ENCODE measurements around the gene PAX3. TPM values are rescaled to one million over a fixed set of nuclear protein-coding genes. Genes with fewer than 3 reads are reported as not detected.

The PAX3 gene
- total RNA-seq, 1 donor from 2014 or later, result 0.30 TPM

GRCh38 chr2:222315443-222316121 lies 16.8 kb upstream of the PAX3 start:
- Histone ChIP-seq H3K27ac (replicated peaks) (no peak overlapping the region), H3K27me3 (ENCODE audit: low read depth) (peaks cover 94% of the 10 kb centered on the region), H3K4me1 (peaks cover 28% of the 10 kb centered on the region), H3K36me3 (no peaks in the 10 kb centered on the region), H3K9me3 (replicated peaks) (no peaks in the 10 kb centered on the region), H3K4me3 (no peak overlapping the region)
- TF ChIP-seq, protein P1, sequence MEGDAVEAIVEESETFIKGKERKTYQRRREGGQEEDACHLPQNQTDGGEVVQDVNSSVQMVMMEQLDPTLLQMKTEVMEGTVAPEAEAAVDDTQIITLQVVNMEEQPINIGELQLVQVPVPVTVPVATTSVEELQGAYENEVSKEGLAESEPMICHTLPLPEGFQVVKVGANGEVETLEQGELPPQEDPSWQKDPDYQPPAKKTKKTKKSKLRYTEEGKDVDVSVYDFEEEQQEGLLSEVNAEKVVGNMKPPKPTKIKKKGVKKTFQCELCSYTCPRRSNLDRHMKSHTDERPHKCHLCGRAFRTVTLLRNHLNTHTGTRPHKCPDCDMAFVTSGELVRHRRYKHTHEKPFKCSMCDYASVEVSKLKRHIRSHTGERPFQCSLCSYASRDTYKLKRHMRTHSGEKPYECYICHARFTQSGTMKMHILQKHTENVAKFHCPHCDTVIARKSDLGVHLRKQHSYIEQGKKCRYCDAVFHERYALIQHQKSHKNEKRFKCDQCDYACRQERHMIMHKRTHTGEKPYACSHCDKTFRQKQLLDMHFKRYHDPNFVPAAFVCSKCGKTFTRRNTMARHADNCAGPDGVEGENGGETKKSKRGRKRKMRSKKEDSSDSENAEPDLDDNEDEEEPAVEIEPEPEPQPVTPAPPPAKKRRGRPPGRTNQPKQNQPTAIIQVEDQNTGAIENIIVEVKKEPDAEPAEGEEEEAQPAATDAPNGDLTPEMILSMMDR (IDR thresholded peaks at IDR 0.05; ENCODE audit: borderline replicate concordance), result no peak
- DNase-seq, result no peak
- intact Hi-C loops (cut with micrococcal nuclease), result loop anchor here (5.0 kb wide), 1 partner anchor 247 kb away; no protein-coding TSS in a partner anchor

GRCh38 chr2:222313816-222314215 lies 15.0 kb upstream of the PAX3 start:
- H3K4me3 ChIP-seq, result no peak overlapping the region
- H3K4me1 ChIP-seq, result peaks cover 19% of the 10 kb centered on the region
- intact Hi-C loops (cut with micrococcal nuclease), result no loop called here
- peaks cover 99% of the 10 kb centered on the region for H3K27me3 ChIP-seq (ENCODE audit: low read depth)
- H3K9me3 ChIP-seq (replicated peaks), result no peaks in the 10 kb centered on the region
- H3K27ac ChIP-seq (replicated peaks), result no peak overlapping the region
- no peaks in the 10 kb centered on the region for H3K36me3 ChIP-seq
- TF ChIP-seq, protein P1 (IDR thresholded peaks at IDR 0.05; ENCODE audit: borderline replicate concordance), result no peak
- DNase-seq, result no peak

GRCh38 chr2:222311978-222312738 lies 13.4 kb upstream of the PAX3 start:
- intact Hi-C loops (cut with micrococcal nuclease), result no loop called here
- H3K9me3 ChIP-seq (replicated peaks), result no peaks in the 10 kb centered on the region
- H3K4me3 ChIP-seq, result no peak overlapping the region
- H3K27me3 ChIP-seq (ENCODE audit: low read depth), result peaks cover 100% of the 10 kb centered on the region
- no peaks in the 10 kb centered on the region for H3K36me3 ChIP-seq
- peaks cover 8% of the 10 kb centered on the region for H3K4me1 ChIP-seq
- TF ChIP-seq, protein P1 (IDR thresholded peaks at IDR 0.05; ENCODE audit: borderline replicate concordance), result no peak
- H3K27ac ChIP-seq (replicated peaks), result no peak overlapping the region
- DNase-seq, result no peak

GRCh38 chr2:222311319-222311977 lies 12.7 kb upstream of the PAX3 start:
- peaks cover 15% of the 10 kb centered on the region for H3K4me1 ChIP-seq
- no peak for DNase-seq
- H3K27ac ChIP-seq (replicated peaks), result no peak overlapping the region
- TF ChIP-seq, protein P1 (IDR thresholded peaks at IDR 0.05; ENCODE audit: borderline replicate concordance), result no peak
- no peaks in the 10 kb centered on the region for H3K9me3 ChIP-seq (replicated peaks)
- no peaks in the 10 kb centered on the region for H3K36me3 ChIP-seq
- intact Hi-C loops (cut with micrococcal nuclease), result no loop called here
- peaks cover 100% of the 10 kb centered on the region for H3K27me3 ChIP-seq (ENCODE audit: low read depth)
- H3K4me3 ChIP-seq, result no peak overlapping the region

DNA sequence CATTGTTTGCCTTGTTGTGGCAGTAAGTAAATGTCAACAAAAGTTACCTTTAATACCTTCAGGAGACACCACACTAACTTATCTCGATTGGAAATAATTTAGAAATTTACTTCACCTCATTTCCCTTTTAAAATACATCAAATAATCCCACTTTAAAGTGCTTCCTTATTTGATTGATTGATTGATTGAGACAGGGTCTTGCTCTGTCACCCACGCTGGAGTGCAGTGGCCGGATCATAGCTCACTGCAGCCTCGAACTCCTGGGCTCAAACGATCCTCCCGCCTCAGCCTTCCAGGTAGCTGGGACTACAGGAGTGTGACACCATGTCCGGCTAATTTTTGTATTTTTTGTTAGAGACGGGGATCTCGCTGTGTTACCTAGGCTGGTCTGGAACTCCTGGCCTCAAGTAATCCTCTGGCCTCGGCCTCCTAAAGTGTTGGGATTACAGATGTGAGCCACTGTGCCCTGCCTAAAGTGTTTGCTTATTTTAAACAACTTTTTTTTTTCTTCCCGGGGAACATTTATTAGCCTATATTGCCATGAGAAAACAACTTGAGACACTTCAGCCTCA lies 12.0 kb upstream of the PAX3 start:
- TF ChIP-seq, protein P1 (IDR thresholded peaks at IDR 0.05; ENCODE audit: borderline replicate concordance), result no peak
- no peaks in the 10 kb centered on the region for H3K36me3 ChIP-seq
- H3K27me3 ChIP-seq (ENCODE audit: low read depth), result peaks cover 100% of the 10 kb centered on the region
- no peaks in the 10 kb centered on the region for H3K9me3 ChIP-seq (replicated peaks)
- no peak overlapping the region for H3K4me3 ChIP-seq
- peaks cover 22% of the 10 kb centered on the region for H3K4me1 ChIP-seq
- intact Hi-C loops (cut with micrococcal nuclease), result no loop called here
- H3K27ac ChIP-seq (replicated peaks), result no peak overlapping the region
- no peak for DNase-seq
